ENCODE data around the gene BID. TPM values are rescaled to one million over a fixed set of nuclear protein-coding genes. Genes with fewer than 3 reads are reported as not detected.

Gene BID
- total and polyA plus RNA-seq, 2 donors from 2014 or later = 10.6 to 12.5 TPM

DNA sequence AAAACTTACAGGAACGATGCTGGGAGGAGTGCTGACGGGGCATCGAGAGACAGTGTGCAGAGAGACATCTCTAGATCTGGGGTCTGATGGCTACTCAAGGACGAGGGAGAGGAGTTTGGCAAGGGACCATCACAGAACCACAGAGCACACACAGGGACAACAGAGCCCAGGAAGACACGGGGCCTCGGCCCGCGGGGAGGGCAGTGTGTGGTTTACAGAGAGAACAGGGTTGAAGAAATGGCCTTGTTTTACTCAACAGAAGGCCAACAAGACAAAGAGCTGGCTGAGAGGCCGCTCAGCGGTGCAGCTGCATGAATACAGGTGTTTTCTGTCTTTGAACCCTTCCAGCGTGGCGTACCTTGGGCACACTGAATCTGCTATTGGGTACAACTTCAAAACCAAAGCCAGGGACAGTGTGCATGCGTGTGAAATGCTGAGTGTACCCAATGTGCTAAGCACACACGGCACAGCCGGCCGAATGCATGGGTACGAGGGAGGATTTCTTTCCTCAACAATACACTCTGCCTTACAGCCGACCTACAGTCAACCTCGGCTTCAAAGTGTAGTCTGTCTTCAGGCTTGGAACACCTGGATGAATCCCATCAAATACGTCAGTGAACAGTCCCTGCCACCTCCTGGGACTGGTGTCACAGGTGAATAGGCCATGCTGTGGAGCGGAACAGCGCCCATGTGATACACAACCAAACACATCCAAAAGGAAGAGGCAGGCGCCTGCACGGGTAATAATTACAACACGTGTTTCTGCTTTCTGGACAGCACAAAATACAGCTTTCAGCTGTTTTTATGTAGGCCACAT, 20.7 kb upstream of the BID start:
- intact Hi-C loops (cut with DNase I) = no loop called here
- no peak overlapping the region for H3K4me3 ChIP-seq (ENCODE audit: low read length in 3 of 3)
- DNase-seq = peak in 1 of 5 donors; percentile 68
- peak overlapping the region; percentile 9 to 32 for H3K27ac ChIP-seq (ENCODE audit: low read depth in 2 of 2, low read length in 2 of 2)
- no peaks in the 10 kb centered on the region for H3K9me3 ChIP-seq (ENCODE audit: control insufficient read depth in 2 of 3, insufficient read depth in 1 of 3, low read length in 3 of 3)
- peaks cover 0 to 11% (median 4%) of the 10 kb centered on the region in 3 donors for H3K4me1 ChIP-seq (ENCODE audit: control insufficient read depth in 2 of 3, insufficient read depth in 2 of 3, low read depth in 1 of 3, low read length in 3 of 3)
- H3K27me3 ChIP-seq (ENCODE audit: control insufficient read depth, insufficient read depth, low read length) = no peaks in the 10 kb centered on the region
- H3K9ac ChIP-seq (ENCODE audit: low read length in 3 of 3) = no peak overlapping the region
- TF ChIP-seq CTCF (IDR thresholded peaks at IDR 0.05; ENCODE audit: borderline replicate concordance, extremely low read depth, insufficient read depth) = no peak
- FAIRE-seq = no peak
- peaks cover 0 to 8% (median 5%) of the 10 kb centered on the region in 3 donors for H3K36me3 ChIP-seq (ENCODE audit: control insufficient read depth in 2 of 3, insufficient read depth in 3 of 3, low read length in 3 of 3)

- H3K27me3 ChIP-seq (ENCODE audit: control insufficient read depth, insufficient read depth, low read length) = no peaks in the 10 kb centered on the region
- TF ChIP-seq CTCF (IDR thresholded peaks at IDR 0.05; ENCODE audit: borderline replicate concordance, extremely low read depth, insufficient read depth) = no peak
- FAIRE-seq (no peak), DNase-seq (no peak)
- intact Hi-C loops (cut with DNase I) = no loop called here
- H3K36me3 ChIP-seq (ENCODE audit: control insufficient read depth in 2 of 3, insufficient read depth in 3 of 3, low read length in 3 of 3) = peaks cover 0 to 8% (median 7%) of the 10 kb centered on the region in 3 donors
- H3K9me3 ChIP-seq (ENCODE audit: control insufficient read depth in 2 of 3, insufficient read depth in 1 of 3, low read length in 3 of 3) = no peaks in the 10 kb centered on the region
- peaks cover 0 to 8% (median 4%) of the 10 kb centered on the region in 3 donors for H3K4me1 ChIP-seq (ENCODE audit: control insufficient read depth in 2 of 3, insufficient read depth in 2 of 3, low read depth in 1 of 3, low read length in 3 of 3)
- no peak overlapping the region for H3K9ac ChIP-seq (ENCODE audit: low read length in 3 of 3)
- H3K27ac ChIP-seq (ENCODE audit: low read depth in 2 of 2, low read length in 2 of 2) = no peak overlapping the region
- no peak overlapping the region for H3K4me3 ChIP-seq (ENCODE audit: low read length in 3 of 3)
Measured at GRCh38 chr22:17792854-17793434, 18.7 kb upstream of the BID start.

GRCh38 chr22:17792299-17792698, 18.0 kb upstream of the BID start:
- H3K4me1 ChIP-seq (ENCODE audit: control insufficient read depth in 2 of 3, insufficient read depth in 2 of 3, low read depth in 1 of 3, low read length in 3 of 3) = peaks cover 0 to 8% (median 4%) of the 10 kb centered on the region in 3 donors
- no peaks in the 10 kb centered on the region for H3K9me3 ChIP-seq (ENCODE audit: control insufficient read depth in 2 of 3, insufficient read depth in 1 of 3, low read length in 3 of 3)
- peaks cover 0 to 8% (median 7%) of the 10 kb centered on the region in 3 donors for H3K36me3 ChIP-seq (ENCODE audit: control insufficient read depth in 2 of 3, insufficient read depth in 3 of 3, low read length in 3 of 3)
- no peak for FAIRE-seq
- no peak for TF ChIP-seq CTCF (IDR thresholded peaks at IDR 0.05; ENCODE audit: borderline replicate concordance, extremely low read depth, insufficient read depth)
- H3K27ac ChIP-seq (ENCODE audit: low read depth in 2 of 2, low read length in 2 of 2) = no peak overlapping the region
- H3K27me3 ChIP-seq (ENCODE audit: control insufficient read depth, insufficient read depth, low read length) = no peaks in the 10 kb centered on the region
- no peak overlapping the region for H3K9ac ChIP-seq (ENCODE audit: low read length in 3 of 3)
- intact Hi-C loops (cut with DNase I) = no loop called here
- DNase-seq = no peak
- H3K4me3 ChIP-seq (ENCODE audit: low read length in 3 of 3) = no peak overlapping the region
